GM10248 (cell line): Measurements from ENCODE around the gene WDR81.
"Not testable (repeated sequence)": the region's sequence is repeated elsewhere in the genome, so short reads cannot be mapped to it uniquely, and the experiment has no call there.

Experiments
- CTCF ChIA-PET: fragments of 300-600 bp; sonication (Branson Sonifier 250); formaldehyde crosslinking; extraction: SDS; loops from one replicate; lab custom pipeline; 2021; ENCODE audit warnings: antibody characterized with exemption; lab: Yijun Ruan, JAX
- POLR2A ChIA-PET: fragments of 350-650 bp; sonication (Branson Sonifier 250); formaldehyde crosslinking; extraction: SDS; loops from one replicate; lab custom pipeline; 2020; ENCODE audit warnings: antibody characterized with exemption; lab: Yijun Ruan, JAX
- DNase-seq: peaks from one replicate; pipeline ENCODE4 v3.0.0; 2012; ENCODE audit errors: extremely low spot score
- CTCF ChIP-seq: IDR thresholded peaks from 2 replicates; pipeline ENCODE4 v1.5.1; 2012; ENCODE audit warnings: mild to moderate bottlenecking, low read depth; ENCODE audit errors: extremely low read depth, missing control alignments, control extremely low read depth

Gene WDR81

DNA sequence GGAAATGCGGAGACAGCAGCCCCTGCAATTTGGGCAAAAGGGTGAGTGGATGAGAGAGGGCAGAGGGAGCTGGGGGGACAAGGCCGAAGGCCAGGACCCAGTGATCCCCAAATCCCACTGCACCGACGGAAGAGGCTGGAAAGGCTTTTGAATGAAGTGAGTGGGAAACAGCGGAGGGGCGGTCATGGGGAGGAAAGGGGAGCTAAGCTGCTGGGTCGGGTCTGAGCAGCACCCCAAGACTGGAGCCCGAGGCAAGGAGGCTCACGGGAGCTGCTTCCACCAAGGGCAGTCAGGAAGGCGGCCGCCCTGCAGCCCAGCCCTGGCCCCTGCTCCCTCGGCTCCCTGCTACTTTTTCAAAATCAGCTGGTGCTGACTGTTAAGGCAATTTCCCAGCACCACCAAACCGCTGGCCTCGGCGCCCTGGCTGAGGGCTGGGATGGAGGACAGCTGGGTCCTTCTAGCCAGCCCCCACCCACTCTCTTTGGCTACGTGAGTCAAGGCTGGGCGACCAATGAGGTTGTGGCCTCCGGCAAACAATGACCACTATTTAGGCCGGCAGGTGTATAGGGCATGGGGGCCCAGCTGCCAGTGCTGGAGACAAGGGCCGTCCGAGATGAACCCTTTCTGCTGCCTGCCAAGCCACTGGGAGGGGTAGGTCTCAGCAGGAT is 37.9 kb downstream of the WDR81 start:
- ChIA-PET POLR2A (no interaction called here), CTCF (interaction anchor here (1.1 kb wide), 1 partner anchor 26 kb away, joined by 3 read pairs; no protein-coding TSS in a partner anchor)
- DNase-seq = no peak
- TF ChIP-seq CTCF = no peak

- POLR2A ChIA-PET = no interaction called here
- CTCF ChIA-PET = interaction anchor here (0.9 to 1.1 kb wide), 3 partner anchors 10 to 42 kb away, joined by 3 to 4 read pairs (median 3); no protein-coding TSS in a partner anchor
- DNase-seq = no peak
These were observed 38.7 kb downstream of the WDR81 start for GRCh38 chr17:1762901-1763898.

DNA sequence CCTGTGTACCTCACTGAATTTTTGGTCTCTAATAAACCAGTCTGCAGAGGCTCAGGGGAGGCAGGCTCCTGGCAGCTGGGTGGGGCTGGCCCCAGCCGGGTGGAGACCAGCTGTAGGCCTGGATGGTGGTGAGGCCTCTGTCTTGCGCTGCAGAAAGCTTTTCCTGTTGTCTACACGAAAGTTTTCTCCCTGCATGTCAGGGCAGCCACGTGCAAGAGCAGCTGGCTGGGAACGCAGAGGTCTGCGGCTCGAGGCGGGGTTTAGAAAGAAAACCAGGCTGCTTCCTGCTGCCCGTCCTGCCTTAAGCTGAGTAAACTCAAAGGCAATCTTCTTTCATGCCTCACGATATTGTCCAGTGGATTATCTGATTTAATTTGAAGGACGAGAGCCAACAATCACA is 39.8 kb downstream of the WDR81 start:
- CTCF ChIA-PET = interaction anchor here (1.0 kb wide), 1 partner anchor 43 kb away, joined by 4 read pairs; no protein-coding TSS in a partner anchor
- TF ChIP-seq CTCF = no peak
- POLR2A ChIA-PET = no interaction called here

More at GRCh38 chr17:1762901-1763898, 38.7 kb downstream of the WDR81 start:
- no peak for TF ChIP-seq CTCF

DNA sequence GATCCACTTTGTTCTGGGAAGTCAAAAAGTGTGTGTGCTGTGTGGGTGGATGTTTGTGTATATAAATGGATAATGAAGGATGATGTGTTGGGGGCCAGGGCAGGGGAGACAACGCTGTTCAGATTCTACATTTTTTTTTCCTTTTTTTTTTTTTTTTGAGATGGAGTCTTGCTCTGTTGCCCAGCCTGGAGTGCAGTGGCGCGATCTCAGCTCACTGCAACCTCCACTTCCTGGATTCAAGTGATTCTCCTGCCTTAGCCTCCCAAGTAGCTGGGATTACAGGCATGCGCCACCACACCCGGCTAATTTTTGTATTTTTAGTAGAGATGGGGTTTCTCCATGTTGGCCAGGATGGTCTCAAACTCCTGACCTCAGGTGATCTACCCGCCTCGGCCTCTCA is 40.2 kb downstream of the WDR81 start:
- DNase-seq, CTCF ChIA-PET: not testable (repeated sequence)
- POLR2A ChIA-PET = interaction anchor here (0.7 kb wide), 1 partner anchor 61 kb away, joined by 4 read pairs; no protein-coding TSS in a partner anchor

More for the DNA sequence above, 39.8 kb downstream of the WDR81 start:
- DNase-seq = no peak

DNA sequence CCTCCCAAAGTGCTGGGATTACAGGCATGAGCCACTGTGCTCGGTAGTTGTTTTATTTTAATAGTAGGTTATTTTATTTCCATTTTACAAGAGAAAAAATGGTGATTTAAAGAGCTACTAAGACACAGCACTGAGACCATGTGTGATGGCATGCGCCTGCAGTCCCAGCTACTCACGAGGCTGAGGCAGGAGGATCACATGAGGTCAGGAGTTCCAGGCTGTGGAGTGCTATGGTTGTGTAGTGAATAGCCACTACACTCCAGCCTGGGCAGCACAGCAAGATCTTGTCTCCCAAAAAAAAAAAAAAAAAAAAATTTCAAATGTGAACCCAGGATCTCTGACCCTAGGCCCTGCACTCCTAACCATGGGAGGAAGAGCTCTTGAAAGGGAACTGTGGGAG is 41.1 kb downstream of the WDR81 start:
- no peak for TF ChIP-seq CTCF
- CTCF ChIA-PET = interaction anchor here (1.1 to 1.5 kb wide), 4 partner anchors 38 to 192 kb away, joined by 3 read pairs; no protein-coding TSS in a partner anchor
- POLR2A ChIA-PET = no interaction called here
- no peak for DNase-seq

GRCh38 chr17:1766382-1767135 is 42.1 kb downstream of the WDR81 start:
- CTCF ChIA-PET = interaction anchor here (1.1 to 1.5 kb wide), 5 partner anchors 9 to 192 kb away, joined by 3 to 4 read pairs (median 3); no protein-coding TSS in a partner anchor
- no peak for DNase-seq
- no peak for TF ChIP-seq CTCF
- POLR2A ChIA-PET = no interaction called here
